Fibroblast of pulmonary artery (primary cell): ENCODE results near the gene LPP.

Experiments
- DNase-seq: peaks from one replicate; pipeline ENCODE4 v3.0.0-alpha.2; 2010; ENCODE audit warnings: low read depth
- H3K4me3 ChIP-seq: replicated peaks from 2 replicates; pipeline ENCODE4 v1.5.1; 2011; ENCODE audit warnings: low read depth, mild to moderate bottlenecking, control low read depth, low read length, moderate library complexity
- CTCF ChIP-seq: IDR thresholded peaks from 2 replicates; pipeline ENCODE4 v1.5.1; 2011; ENCODE audit warnings: mild to moderate bottlenecking, control low read depth, low read length, inconsistent platforms; ENCODE audit errors: missing control alignments

The LPP gene

GRCh38 chr3:188720636-188721035 is 566.7 kb downstream of the LPP start:
- peak; percentile 27 for DNase-seq
- no peak for TF ChIP-seq CTCF
- H3K4me3 ChIP-seq: no peak overlapping the region

- no peak for DNase-seq
- no peak for TF ChIP-seq CTCF
- no peak overlapping the region for H3K4me3 ChIP-seq
Measured at GRCh38 chr3:188721312-188721711, 567.4 kb downstream of the LPP start.

- no peak for DNase-seq
- H3K4me3 ChIP-seq: no peak overlapping the region
- no peak for TF ChIP-seq CTCF
Measured at GRCh38 chr3:188721990-188722389, 568.0 kb downstream of the LPP start.

GRCh38 chr3:188722963-188723362 is 569.0 kb downstream of the LPP start:
- H3K4me3 ChIP-seq: no peak overlapping the region
- no peak for DNase-seq
- TF ChIP-seq CTCF: no peak

GRCh38 chr3:188727052-188727451 is 573.1 kb downstream of the LPP start:
- no peak for TF ChIP-seq CTCF
- no peak overlapping the region for H3K4me3 ChIP-seq
- no peak for DNase-seq

- H3K4me3 ChIP-seq: no peak overlapping the region
- no peak for DNase-seq
- TF ChIP-seq CTCF: no peak
Measured at GRCh38 chr3:188728371-188728896, 574.5 kb downstream of the LPP start.

GRCh38 chr3:188729422-188729821 is 575.5 kb downstream of the LPP start:
- no peak for DNase-seq
- no peak overlapping the region for H3K4me3 ChIP-seq
- TF ChIP-seq CTCF: no peak
